Measurements from ENCODE around the gene HBG1.
"Not testable (repeated sequence)": the region's sequence is repeated elsewhere in the genome, so short reads cannot be mapped to it uniquely, and the experiment has no call there.

The HBG1 gene

GRCh38 chr11:5249807-5250396 lies at the start of gene HBG1:
TSS of gene HBG1 (minus strand) at chr11:5249857. CDS start at chr11:5249804, 53 bp downstream.
- TF ChIP-seq, protein P1, sequence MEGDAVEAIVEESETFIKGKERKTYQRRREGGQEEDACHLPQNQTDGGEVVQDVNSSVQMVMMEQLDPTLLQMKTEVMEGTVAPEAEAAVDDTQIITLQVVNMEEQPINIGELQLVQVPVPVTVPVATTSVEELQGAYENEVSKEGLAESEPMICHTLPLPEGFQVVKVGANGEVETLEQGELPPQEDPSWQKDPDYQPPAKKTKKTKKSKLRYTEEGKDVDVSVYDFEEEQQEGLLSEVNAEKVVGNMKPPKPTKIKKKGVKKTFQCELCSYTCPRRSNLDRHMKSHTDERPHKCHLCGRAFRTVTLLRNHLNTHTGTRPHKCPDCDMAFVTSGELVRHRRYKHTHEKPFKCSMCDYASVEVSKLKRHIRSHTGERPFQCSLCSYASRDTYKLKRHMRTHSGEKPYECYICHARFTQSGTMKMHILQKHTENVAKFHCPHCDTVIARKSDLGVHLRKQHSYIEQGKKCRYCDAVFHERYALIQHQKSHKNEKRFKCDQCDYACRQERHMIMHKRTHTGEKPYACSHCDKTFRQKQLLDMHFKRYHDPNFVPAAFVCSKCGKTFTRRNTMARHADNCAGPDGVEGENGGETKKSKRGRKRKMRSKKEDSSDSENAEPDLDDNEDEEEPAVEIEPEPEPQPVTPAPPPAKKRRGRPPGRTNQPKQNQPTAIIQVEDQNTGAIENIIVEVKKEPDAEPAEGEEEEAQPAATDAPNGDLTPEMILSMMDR (IDR thresholded peaks at IDR 0.05), result not testable (repeated sequence)

GRCh38 chr11:5298451-5298850 lies 48.8 kb upstream of the HBG1 start:
- TF ChIP-seq, protein P1 (IDR thresholded peaks at IDR 0.05), result no peak

- TF ChIP-seq, protein P1 (IDR thresholded peaks at IDR 0.05), result no peak
Observed at GRCh38 chr11:5297721-5298323, 48.2 kb upstream of the HBG1 start.

DNA sequence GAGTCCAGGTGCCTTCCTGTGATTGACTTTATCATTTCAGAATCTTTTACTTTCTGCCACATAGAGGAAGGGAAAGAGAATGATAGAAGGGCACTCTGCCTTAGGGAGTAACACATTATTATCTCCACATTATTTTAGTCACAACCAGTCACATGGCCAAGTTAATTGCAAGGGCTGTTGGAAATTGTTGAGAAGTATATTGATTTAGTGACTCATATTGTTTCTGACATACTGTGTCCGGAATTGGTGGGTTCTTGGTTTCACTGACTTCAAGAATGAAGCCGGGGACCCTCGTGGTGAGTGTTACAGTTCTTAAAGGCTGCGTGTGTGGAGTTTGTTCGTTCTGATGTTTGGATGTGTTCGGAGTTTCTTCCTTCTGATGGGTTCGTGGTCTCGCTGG lies 43.4 kb upstream of the HBG1 start:
- TF ChIP-seq, protein P1 (IDR thresholded peaks at IDR 0.05), result no peak

- TF ChIP-seq, protein P1 (IDR thresholded peaks at IDR 0.05), result peak; percentile 87
Observed at GRCh38 chr11:5291207-5291838, 41.7 kb upstream of the HBG1 start.

DNA sequence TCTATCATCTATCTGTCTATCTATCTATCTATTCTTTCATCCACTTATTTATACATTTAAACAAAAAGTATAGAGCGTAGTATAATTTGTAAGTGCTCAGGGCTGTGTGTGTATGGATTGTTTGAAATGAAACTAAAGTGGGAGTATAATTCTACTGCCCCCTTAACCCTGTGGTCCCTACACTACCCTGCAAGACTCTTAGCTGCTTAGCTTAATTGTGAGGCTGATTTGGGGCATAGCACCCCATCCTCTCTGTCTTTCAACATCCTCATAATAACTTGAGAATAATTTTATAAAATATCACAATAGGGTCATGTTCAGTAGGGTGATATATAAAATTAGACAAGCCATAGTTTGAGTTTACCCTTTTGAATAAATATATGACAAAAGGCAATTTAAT lies 40.4 kb upstream of the HBG1 start:
- TF ChIP-seq, protein P1 (IDR thresholded peaks at IDR 0.05), result no peak

DNA sequence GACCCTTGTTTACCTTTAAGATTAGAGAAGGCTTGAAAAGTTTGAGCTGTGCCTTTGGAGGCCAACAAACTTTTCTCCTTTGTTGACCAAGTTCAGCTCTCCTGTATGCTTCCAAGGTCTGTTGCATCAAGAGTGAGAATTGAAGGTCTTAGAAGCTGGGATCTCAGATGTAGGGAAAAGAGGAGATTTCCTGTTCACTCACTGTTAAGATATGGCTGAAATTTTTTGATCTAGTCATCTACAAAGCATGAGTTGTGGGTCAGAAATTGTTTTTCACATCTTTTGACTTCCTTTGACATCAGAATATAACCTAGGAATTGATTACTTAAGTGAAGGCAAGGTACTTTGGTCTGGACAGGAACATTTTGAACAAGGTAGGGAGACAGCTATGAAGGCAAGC lies 40.0 kb upstream of the HBG1 start:
- TF ChIP-seq, protein P1 (IDR thresholded peaks at IDR 0.05), result no peak
